ENCODE results near the gene ACKR3.

GRCh38 chr2:236587861-236588815, 18.5 kb downstream of the ACKR3 start:
- TF ChIP-seq CTCF (IDR thresholded peaks at IDR 0.05) = no peak
- TF ChIP-seq POLR2A (IDR thresholded peaks at IDR 0.05) = no peak
- TF ChIP-seq EP300 (IDR thresholded peaks at IDR 0.05) = no peak
